GM18520 (cell line): ENCODE data around the gene HOTAIR.

Experiments used
- ATAC-seq: cut with Tn5 transposase; IDR thresholded peaks from one replicate; pipeline ENCODE4 v1.9.1; 2021; ENCODE audit not compliant: unreplicated experiment

Gene HOTAIR

GRCh38 chr12:53930591-53931255 is 44.0 kb downstream of the HOTAIR start:
- no peak for ATAC-seq

GRCh38 chr12:53929527-53929926 is 45.2 kb downstream of the HOTAIR start:
- no peak for ATAC-seq

GRCh38 chr12:53928054-53928835 is 46.5 kb downstream of the HOTAIR start:
- ATAC-seq: no peak

GRCh38 chr12:53927220-53928029 is 47.3 kb downstream of the HOTAIR start:
- no peak for ATAC-seq

GRCh38 chr12:53924521-53925405 is 50.0 kb downstream of the HOTAIR start:
- ATAC-seq: no peak

GRCh38 chr12:53916788-53917655 is 57.7 kb downstream of the HOTAIR start:
- ATAC-seq: no peak
